Measurements from ENCODE around the gene LMO7.
"Not testable (repeated sequence)": the region's sequence is repeated elsewhere in the genome, so short reads cannot be mapped to it uniquely, and the experiment has no call there.

Gene LMO7

DNA sequence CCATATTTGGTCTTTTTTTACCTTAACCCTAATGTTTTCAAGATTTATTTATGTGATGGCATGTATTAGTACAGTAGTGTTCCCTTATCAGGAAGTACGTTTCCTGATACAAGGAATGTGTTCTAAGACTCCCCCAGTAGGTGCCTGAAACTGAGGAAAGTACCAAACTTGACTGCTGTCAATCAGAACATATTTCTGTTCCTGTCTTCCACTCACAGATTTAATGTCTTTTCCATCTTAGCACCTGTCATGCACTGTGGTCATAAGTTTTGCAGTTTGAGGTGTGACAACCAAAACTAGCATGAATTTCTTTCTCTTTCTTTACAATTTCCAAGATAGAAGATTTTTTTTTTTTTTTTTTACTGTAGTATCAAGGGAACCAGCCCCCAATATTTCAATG is 62.9 kb downstream of the LMO7 start:
- DNase-seq (ENCODE audit: low spot score) = no peak

DNA sequence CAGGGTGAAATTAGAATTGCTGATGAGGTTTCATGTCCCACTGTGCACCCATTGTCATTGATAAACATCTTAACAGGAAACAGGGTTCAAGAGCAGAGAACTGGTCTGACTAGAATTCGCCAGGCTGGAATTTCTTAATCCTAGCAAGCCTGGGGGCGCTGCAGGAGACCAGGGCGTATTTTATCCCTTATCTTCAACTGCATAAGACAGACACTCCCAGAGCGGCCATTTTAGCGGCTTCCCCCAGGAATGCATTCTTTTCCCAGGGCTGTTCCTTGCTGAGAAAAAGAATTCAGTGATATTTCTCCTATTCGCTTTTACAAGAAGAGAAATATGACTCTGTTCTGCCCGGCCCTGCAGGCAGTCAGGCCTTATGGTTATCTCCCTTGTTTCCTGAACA is 63.6 kb downstream of the LMO7 start:
- not testable (repeated sequence) for DNase-seq (ENCODE audit: low spot score)

- no peak for DNase-seq (ENCODE audit: low spot score)
Observed at GRCh38 chr13:75700552-75700951, 64.4 kb downstream of the LMO7 start.

GRCh38 chr13:75702476-75702875 is 66.3 kb downstream of the LMO7 start:
- no peak for DNase-seq (ENCODE audit: low spot score)

DNA sequence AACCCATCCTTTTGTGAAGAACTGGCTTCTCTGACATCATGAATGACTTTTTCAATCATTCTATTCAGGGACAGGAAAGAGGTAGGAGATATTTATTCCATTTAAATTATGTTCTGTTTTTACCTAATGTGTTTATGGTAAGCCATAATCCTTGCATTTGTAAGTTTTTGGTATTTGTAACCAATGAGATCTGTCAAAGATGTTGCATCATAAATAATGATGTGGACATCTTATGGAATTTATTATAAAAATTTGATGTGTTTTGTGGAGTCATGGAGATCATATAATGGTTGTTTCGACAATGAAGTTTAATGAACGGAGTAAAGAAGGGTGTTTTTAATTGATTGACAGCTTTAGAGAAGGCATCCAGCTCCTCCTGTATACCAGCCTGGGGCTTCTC is 67.6 kb downstream of the LMO7 start:
- DNase-seq (ENCODE audit: low spot score) = no peak

GRCh38 chr13:75704194-75704926 is 68.2 kb downstream of the LMO7 start:
- no peak for DNase-seq (ENCODE audit: low spot score)

- DNase-seq (ENCODE audit: low spot score) = no peak
Observed at GRCh38 chr13:75704927-75705288, 68.8 kb downstream of the LMO7 start.

DNA sequence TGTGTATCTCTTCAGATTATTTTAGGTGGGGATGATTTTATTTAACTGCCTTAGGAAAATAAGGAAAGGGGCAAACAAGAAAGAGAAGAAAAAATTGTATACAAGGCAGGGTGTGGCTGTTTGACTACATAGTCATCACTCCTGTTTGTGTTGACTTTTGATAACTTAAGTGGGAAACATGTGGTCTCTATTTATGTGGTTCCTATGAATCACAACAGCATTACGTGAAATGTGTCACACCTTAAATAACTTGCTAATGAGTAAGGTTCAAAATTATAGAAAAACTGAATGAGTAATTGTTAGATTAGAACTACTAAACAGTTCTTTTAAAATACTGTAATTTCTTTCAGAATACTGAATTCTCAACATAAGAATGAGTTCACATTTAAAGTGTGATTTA is 69.3 kb downstream of the LMO7 start:
- no peak for DNase-seq (ENCODE audit: low spot score)

- no peak for DNase-seq (ENCODE audit: low spot score)
Observed at GRCh38 chr13:75705908-75706307, 69.8 kb downstream of the LMO7 start.

GRCh38 chr13:75713852-75714251 is 77.7 kb downstream of the LMO7 start:
- no peak for DNase-seq (ENCODE audit: low spot score)

- DNase-seq (ENCODE audit: low spot score) = peak; percentile 16
Observed at GRCh38 chr13:75715601-75716523, 79.7 kb downstream of the LMO7 start.

DNA sequence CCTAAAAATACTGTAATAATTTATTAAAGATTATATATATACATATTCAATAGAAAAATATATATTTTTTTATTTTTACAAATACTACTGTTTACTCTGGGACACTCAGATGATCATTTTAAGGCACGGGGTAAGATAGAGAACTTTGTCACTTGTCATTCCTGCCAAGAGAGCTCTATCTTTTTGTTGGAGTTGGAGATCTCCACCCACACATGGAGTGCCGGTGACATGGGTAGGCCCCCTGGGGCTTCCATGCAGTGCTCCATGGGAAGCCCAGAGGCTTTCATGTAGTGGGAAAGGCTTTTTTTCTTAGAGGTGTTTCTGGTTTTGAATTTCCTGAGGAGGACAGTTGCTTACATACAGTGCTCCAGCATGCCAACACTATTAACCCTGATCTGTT is 81.4 kb downstream of the LMO7 start:
- DNase-seq (ENCODE audit: low spot score) = no peak

- no peak for DNase-seq (ENCODE audit: low spot score)
Observed at GRCh38 chr13:75721307-75721706, 85.2 kb downstream of the LMO7 start.

DNA sequence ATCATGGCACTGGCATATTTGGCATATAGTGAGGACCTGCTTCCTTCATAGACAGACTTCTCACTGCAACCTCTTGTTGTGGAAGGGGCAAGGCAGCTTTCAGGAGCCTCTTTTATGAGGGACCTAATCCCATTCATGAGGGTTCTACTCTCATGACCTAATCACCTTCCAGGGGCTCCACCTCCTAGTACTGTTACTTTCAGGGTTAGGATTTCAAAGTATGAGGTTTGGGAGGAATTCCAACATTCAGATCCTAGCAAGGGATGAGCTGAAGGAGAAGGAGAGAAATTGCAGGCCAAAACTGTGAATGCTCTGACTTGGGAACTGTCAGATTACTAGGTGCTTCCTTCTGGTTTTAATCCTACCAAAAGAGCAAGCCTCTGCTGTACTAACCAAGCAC is 87.8 kb downstream of the LMO7 start:
- no peak for DNase-seq (ENCODE audit: low spot score)

GRCh38 chr13:75724752-75725517 is 88.8 kb downstream of the LMO7 start:
- DNase-seq (ENCODE audit: low spot score) = no peak

DNA sequence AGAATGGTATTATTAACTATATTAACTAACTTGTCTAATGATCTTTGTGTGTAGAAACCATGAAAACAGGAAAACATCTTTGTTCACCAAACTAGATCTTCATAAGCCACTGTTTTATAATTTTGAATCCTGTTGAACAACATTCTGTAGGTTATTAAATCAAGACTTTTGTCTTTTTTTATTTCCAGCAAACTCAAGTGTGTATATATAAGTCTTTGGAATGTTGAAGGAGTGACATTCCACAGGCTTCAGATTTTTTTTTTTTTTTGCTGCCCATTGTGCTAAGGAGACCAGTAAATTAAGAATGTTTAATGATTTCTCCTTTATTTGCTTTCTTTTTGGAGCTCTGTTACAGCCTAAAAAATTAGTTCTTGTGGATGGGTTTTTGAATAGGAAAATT is 89.6 kb downstream of the LMO7 start:
- DNase-seq (ENCODE audit: low spot score) = no peak

GRCh38 chr13:75726306-75726705 is 90.2 kb downstream of the LMO7 start:
- DNase-seq (ENCODE audit: low spot score) = no peak

GRCh38 chr13:75733113-75733512 is 97.0 kb downstream of the LMO7 start:
- DNase-seq (ENCODE audit: low spot score) = not testable (repeated sequence)

- DNase-seq (ENCODE audit: low spot score) = no peak
Observed at GRCh38 chr13:75736173-75736572, 100.0 kb downstream of the LMO7 start.

DNA sequence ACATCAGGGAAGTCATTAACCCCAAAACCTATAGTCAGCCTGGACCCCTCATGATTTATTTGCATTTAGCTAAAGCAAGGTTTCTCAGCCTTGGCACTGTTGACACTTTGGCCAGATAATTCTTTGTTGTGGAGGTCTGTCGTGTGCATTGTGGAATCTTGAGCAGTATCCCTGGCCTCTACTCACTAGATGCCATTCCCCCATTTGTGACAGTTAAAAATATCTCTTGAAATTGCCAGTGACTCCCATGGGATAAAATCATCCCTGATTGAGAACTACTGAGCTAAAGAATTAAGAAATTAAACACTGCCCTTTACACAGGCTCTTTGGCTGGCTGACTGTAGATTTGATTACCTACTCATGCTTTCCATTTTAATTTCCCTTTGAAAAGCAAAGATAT is 102.7 kb downstream of the LMO7 start:
- no peak for DNase-seq (ENCODE audit: low spot score)

GRCh38 chr13:75739244-75739868 is 103.2 kb downstream of the LMO7 start:
- DNase-seq (ENCODE audit: low spot score) = no peak

DNA sequence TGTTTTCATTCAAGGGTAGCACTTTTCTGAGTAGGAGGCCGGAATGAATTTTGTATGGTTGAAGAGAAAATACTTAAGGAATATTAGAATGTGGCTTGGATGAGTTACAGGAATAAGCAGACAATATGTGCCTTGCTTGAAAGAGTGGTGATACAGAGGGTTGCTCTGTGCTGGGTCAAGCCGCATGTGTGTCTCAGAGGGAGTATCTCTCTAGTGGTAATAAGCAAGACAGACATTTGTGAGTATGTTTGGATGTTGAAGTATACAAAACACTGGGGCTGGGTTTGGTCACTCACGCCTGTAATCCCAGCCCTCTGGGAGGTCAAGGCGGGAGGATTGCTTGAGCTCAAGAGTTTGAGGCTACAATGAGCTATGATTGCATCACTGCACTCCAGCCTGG is 103.9 kb downstream of the LMO7 start:
- no peak for DNase-seq (ENCODE audit: low spot score)
